ENCODE data around the gene FBXO2. TPM values are rescaled to one million over a fixed set of nuclear protein-coding genes. Genes with fewer than 3 reads are reported as not detected.

The FBXO2 gene
- total RNA-seq, 1 experiment from 2014 or later: not detected

DNA sequence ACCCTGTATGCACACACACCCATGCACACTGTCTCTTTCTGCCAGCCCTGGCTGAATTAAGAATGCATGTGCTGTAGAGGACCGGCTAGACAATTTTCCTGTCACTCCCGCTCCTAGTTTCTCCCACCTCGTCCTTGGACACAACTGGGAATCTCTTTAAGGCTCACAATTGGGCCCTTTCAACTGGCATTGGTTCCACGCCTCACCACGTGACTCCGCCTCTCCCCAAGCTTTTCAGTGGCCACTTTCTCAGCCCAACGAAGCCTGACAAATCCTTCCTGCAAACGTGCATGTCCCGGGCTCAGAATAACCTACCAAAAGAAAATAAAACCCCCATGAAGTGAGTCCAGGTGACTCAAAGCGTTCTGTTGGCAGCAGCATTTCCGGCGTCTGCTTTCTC is 33.8 kb downstream of the FBXO2 start:
- no TSS peak for BruUV-seq (replicated peaks)
- intact Hi-C loops (cut with micrococcal nuclease; ENCODE audit: unreplicated experiment): no loop called here
- Histone ChIP-seq H3K9me3 (ENCODE audit: low read depth, low read length, poor library complexity, severe bottlenecking) (no peaks in the 10 kb centered on the region), H3K27me3 (replicated peaks; ENCODE audit: insufficient read depth, low read depth, low read length, poor library complexity) (peaks cover 18% of the 10 kb centered on the region), H3K36me3 (ENCODE audit: insufficient read depth, low read length, poor library complexity, severe bottlenecking) (no peaks in the 10 kb centered on the region), H3K4me3 (ENCODE audit: low read depth, low read length, poor library complexity, severe bottlenecking) (no peak overlapping the region), H3K27ac (ENCODE audit: low read depth, low read length, poor library complexity, severe bottlenecking) (no peak overlapping the region), H3K4me1 (ENCODE audit: insufficient read depth, low read length, poor library complexity, severe bottlenecking) (no peaks in the 10 kb centered on the region)
- ChIA-PET POLR2A (ENCODE audit: low non-redundant PET) (no interaction called here), CTCF (no interaction called here)
- TF ChIP-seq CTCF (conservative IDR thresholded peaks at IDR 0.05; ENCODE audit: low read depth, low read length): no peak
- no peak for DNase-seq (ENCODE audit: low spot score)

- POLR2A ChIA-PET (ENCODE audit: low non-redundant PET): no interaction called here
- CTCF ChIA-PET: no interaction called here
- intact Hi-C loops (cut with micrococcal nuclease; ENCODE audit: unreplicated experiment): no loop called here
- Histone ChIP-seq H3K27ac (ENCODE audit: low read depth, low read length, poor library complexity, severe bottlenecking) (no peak overlapping the region), H3K36me3 (ENCODE audit: insufficient read depth, low read length, poor library complexity, severe bottlenecking) (no peaks in the 10 kb centered on the region), H3K4me1 (ENCODE audit: insufficient read depth, low read length, poor library complexity, severe bottlenecking) (no peaks in the 10 kb centered on the region), H3K27me3 (replicated peaks; ENCODE audit: insufficient read depth, low read depth, low read length, poor library complexity) (peaks cover 45% of the 10 kb centered on the region), H3K4me3 (ENCODE audit: low read depth, low read length, poor library complexity, severe bottlenecking) (no peak overlapping the region), H3K9me3 (ENCODE audit: low read depth, low read length, poor library complexity, severe bottlenecking) (no peaks in the 10 kb centered on the region)
- no peak for DNase-seq (ENCODE audit: low spot score)
- TF ChIP-seq EZH2 (IDR thresholded peaks at IDR 0.05; ENCODE audit: borderline replicate concordance, low read depth, low read length, poor library complexity, severe bottlenecking) (no peak), CTCF (conservative IDR thresholded peaks at IDR 0.05; ENCODE audit: low read depth, low read length) (no peak)
- no TSS peak for BruUV-seq (replicated peaks)
Observed at GRCh38 chr1:11617741-11618140, 36.5 kb downstream of the FBXO2 start.

- ChIA-PET POLR2A (ENCODE audit: low non-redundant PET) (no interaction called here), CTCF (no interaction called here)
- no peak for DNase-seq (ENCODE audit: low spot score)
- H3K4me1 ChIP-seq (ENCODE audit: insufficient read depth, low read length, poor library complexity, severe bottlenecking): no peaks in the 10 kb centered on the region
- no peaks in the 10 kb centered on the region for H3K9me3 ChIP-seq (ENCODE audit: low read depth, low read length, poor library complexity, severe bottlenecking)
- peaks cover 48% of the 10 kb centered on the region for H3K27me3 ChIP-seq (replicated peaks; ENCODE audit: insufficient read depth, low read depth, low read length, poor library complexity)
- TF ChIP-seq CTCF (conservative IDR thresholded peaks at IDR 0.05; ENCODE audit: low read depth, low read length) (no peak), EZH2 (IDR thresholded peaks at IDR 0.05; ENCODE audit: borderline replicate concordance, low read depth, low read length, poor library complexity, severe bottlenecking) (no peak)
- H3K4me3 ChIP-seq (ENCODE audit: low read depth, low read length, poor library complexity, severe bottlenecking): no peak overlapping the region
- no TSS peak for BruUV-seq (replicated peaks)
- intact Hi-C loops (cut with micrococcal nuclease; ENCODE audit: unreplicated experiment): no loop called here
- H3K27ac ChIP-seq (ENCODE audit: low read depth, low read length, poor library complexity, severe bottlenecking): no peak overlapping the region
- H3K36me3 ChIP-seq (ENCODE audit: insufficient read depth, low read length, poor library complexity, severe bottlenecking): no peaks in the 10 kb centered on the region
Observed at GRCh38 chr1:11617314-11617713, 36.9 kb downstream of the FBXO2 start.
